ENCODE results near the gene RNASET2. TPM values are rescaled to one million over a fixed set of nuclear protein-coding genes. Genes with fewer than 3 reads are reported as not detected.
A peak's percentile ranks its signal among the peaks of the same experiment; 100 is the strongest.

RNASET2 gene
- total and polyA plus RNA-seq, 8 donors: 38.1 to 68.5 (median 47.0) TPM

DNA sequence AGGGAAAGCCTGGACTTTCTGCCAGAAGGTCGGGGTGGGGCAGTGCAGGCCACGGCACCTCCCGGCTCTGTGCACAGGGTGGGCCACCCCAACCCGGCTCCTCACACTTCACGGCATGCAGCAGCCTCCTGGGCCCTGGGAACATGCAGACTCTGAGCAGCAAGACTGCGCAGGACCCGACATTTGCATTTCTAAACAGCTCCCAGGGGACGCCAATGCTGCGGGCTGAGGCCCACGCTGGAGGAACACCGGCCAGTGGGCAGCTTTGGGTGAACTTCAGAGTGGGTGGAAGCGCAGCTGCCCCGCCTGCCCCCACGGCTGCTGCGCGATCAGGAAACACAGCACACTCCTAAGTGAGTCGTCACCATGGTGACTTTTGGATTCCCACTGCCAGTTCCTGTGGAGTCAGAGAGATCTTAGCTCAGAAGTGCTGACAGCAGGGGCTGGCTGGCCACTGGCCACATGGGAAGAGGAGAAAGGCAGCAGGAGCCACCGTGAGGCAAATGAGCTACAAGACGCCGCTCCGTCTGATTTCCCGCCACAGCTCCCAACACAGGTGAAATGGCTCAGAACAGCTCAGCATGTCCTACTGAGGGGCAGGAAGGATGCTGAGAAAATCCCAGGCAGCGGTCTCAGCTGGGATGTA, 52.1 kb downstream of the RNASET2 start:
- intact Hi-C loops (cut with DNase I): no loop called here
- H3K4me1 ChIP-seq: no peaks in the 10 kb centered on the region
- H3K36me3 ChIP-seq: no peaks in the 10 kb centered on the region
- no peak for ATAC-seq
- DNase-seq: peak in 2 of 4 donors; percentile 38 to 65
- H3K4me3 ChIP-seq: no peak overlapping the region
- no peaks in the 10 kb centered on the region for H3K27me3 ChIP-seq
- TF ChIP-seq, protein P1, sequence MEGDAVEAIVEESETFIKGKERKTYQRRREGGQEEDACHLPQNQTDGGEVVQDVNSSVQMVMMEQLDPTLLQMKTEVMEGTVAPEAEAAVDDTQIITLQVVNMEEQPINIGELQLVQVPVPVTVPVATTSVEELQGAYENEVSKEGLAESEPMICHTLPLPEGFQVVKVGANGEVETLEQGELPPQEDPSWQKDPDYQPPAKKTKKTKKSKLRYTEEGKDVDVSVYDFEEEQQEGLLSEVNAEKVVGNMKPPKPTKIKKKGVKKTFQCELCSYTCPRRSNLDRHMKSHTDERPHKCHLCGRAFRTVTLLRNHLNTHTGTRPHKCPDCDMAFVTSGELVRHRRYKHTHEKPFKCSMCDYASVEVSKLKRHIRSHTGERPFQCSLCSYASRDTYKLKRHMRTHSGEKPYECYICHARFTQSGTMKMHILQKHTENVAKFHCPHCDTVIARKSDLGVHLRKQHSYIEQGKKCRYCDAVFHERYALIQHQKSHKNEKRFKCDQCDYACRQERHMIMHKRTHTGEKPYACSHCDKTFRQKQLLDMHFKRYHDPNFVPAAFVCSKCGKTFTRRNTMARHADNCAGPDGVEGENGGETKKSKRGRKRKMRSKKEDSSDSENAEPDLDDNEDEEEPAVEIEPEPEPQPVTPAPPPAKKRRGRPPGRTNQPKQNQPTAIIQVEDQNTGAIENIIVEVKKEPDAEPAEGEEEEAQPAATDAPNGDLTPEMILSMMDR (IDR thresholded peaks at IDR 0.05): no peak
- H3K27ac ChIP-seq: no peak overlapping the region
- no peaks in the 10 kb centered on the region for H3K9me3 ChIP-seq

DNA sequence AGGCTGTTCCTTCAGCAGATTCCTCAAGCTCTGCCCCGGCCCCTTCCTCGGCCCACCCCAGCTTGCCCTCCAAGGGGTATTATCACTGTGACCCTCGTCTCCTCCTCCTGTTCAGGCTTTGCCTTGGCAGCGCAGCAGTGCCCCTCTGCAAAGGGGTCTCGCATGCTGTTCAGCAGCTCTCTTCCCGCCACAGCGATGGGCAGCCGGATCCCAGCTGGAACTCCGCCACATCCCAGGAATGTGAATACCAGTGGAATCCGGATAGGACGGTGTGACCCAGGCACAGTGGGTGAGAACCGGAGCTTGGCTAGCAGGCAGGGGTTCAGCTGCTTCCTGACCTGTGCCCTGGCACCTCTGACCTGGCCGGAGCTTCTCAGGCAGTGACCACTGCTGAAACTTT, 52.9 kb downstream of the RNASET2 start:
- TF ChIP-seq, protein P1 (IDR thresholded peaks at IDR 0.05): no peak

DNA sequence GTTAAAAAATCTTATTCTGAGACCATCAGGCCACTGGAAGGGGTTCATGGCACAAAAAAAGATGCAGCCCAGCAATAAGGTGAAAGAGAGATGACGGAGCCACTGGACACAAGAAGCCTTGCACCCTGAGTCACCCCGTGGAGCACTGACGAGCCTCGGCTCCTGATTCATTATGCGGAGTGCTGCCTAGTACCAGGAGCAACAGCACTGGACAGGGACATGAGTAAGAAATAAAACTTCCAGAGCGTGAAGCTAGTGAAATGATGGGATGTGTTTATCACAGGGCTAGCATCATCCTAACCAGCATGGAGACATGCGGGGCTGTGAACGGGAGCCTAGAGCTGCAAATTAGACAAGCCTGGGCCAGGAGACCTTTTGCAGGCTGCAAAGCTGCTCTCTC, 53.3 kb downstream of the RNASET2 start:
- Histone ChIP-seq H3K27me3 (no peaks in the 10 kb centered on the region), H3K36me3 (no peaks in the 10 kb centered on the region), H3K4me1 (no peaks in the 10 kb centered on the region), H3K27ac (no peak overlapping the region), H3K9me3 (no peaks in the 10 kb centered on the region), H3K4me3 (no peak overlapping the region)
- TF ChIP-seq, protein P1 (IDR thresholded peaks at IDR 0.05): no peak
- intact Hi-C loops (cut with DNase I): no loop called here
- no peak for ATAC-seq
- DNase-seq: no peak

More for the DNA sequence above, 52.9 kb downstream of the RNASET2 start:
- intact Hi-C loops (cut with DNase I): no loop called here
- Histone ChIP-seq H3K4me1 (no peaks in the 10 kb centered on the region), H3K4me3 (no peak overlapping the region), H3K27ac (no peak overlapping the region), H3K36me3 (no peaks in the 10 kb centered on the region), H3K9me3 (no peaks in the 10 kb centered on the region), H3K27me3 (no peaks in the 10 kb centered on the region)
- ATAC-seq (no peak), DNase-seq (peak in 1 of 4 donors; percentile 53)

DNA sequence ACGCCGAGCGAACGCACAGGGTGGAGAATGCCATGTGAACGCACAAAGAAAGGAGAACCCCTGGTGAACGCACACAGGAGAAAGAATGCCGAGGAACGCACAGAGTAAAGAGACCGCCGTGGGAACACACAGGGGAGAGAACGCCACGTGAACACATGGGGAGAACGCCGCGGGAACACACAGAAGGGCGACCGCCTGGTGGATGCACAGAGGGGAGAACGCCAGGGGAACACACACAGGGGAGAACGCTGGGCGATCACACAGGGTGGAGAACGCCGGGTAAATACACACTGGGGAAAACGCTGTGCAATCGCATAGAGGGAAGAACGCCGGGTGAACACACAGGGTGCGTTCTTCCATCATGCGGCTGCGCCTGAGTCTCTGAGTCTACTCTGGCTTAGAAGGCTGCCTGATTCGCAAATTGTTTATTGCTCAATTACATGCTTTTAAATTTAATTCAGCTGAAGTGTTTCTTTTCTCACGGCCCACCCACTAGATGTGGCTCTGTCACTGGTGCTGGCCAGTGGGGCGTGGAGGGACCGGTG, 54.1 kb downstream of the RNASET2 start:
- TF ChIP-seq, protein P1 (IDR thresholded peaks at IDR 0.05): no peak
- intact Hi-C loops (cut with DNase I): no loop called here
- DNase-seq (peak in 1 of 4 donors; percentile 68), ATAC-seq (no peak)
- Histone ChIP-seq H3K27me3 (no peaks in the 10 kb centered on the region), H3K4me3 (no peak overlapping the region), H3K36me3 (no peaks in the 10 kb centered on the region), H3K4me1 (no peaks in the 10 kb centered on the region), H3K9me3 (no peaks in the 10 kb centered on the region), H3K27ac (no peak overlapping the region)

DNA sequence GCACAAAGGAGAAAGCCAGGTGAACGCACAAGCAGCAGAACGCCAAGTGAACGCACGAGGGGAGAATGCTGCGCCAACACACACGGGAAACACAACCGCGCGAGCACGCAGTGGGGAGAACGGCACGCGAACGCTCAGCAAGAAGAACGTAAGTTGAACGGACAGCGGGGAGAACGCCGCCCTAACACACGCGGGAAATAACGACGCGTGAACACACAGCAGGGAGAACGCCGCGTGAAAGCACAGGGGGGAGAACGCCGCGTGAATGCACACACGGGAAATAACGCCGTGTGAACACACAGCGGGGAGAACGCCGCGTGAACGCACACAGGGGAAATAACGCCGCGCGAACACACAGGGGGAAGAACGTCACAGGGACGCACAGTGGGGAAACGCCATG, 54.7 kb downstream of the RNASET2 start:
- intact Hi-C loops (cut with DNase I): no loop called here
- H3K27me3 ChIP-seq: no peaks in the 10 kb centered on the region
- no peak overlapping the region for H3K4me3 ChIP-seq
- ATAC-seq: no peak
- no peak overlapping the region for H3K27ac ChIP-seq
- H3K36me3 ChIP-seq: no peaks in the 10 kb centered on the region
- DNase-seq: peak in 1 of 4 donors; percentile 72
- H3K9me3 ChIP-seq: no peaks in the 10 kb centered on the region
- TF ChIP-seq, protein P1 (IDR thresholded peaks at IDR 0.05): no peak
- no peaks in the 10 kb centered on the region for H3K4me1 ChIP-seq
